Kidney (tissue), 22 donors: ENCODE measurements around the gene FBXL2. TPM values are rescaled to one million over a fixed set of nuclear protein-coding genes. Genes with fewer than 3 reads are reported as not detected.
A peak's percentile ranks its signal among the peaks of the same experiment; 100 is the strongest.

Experiments
- DNase-seq, 5 donors: peaks; one replicate each; pipeline ENCODE4 v3.0.0-alpha.2; 2013 to 2020
- FAIRE-seq: peaks from 2 replicates; lab custom pipeline; 2012; peaks lifted over from hg19 to GRCh38; lab: Jason Lieb, UNC
- H3K27ac ChIP-seq, 2 donors: one replicate each; pipeline ENCODE4 v1.7.0; 2013; ENCODE audit warnings: low read depth in 2 of 2, low read length in 2 of 2, inconsistent platforms in 1 of 2
- H3K27me3 ChIP-seq: one replicate; pipeline ENCODE4 v1.7.1; 2013; ENCODE audit warnings: low read length, inconsistent platforms; ENCODE audit not compliant: control insufficient read depth, insufficient read depth
- H3K36me3 ChIP-seq, 3 donors: one replicate each; pipeline versions ENCODE4 v1.7.0 to v1.7.1; 2013; ENCODE audit warnings: low read length in 3 of 3, control low read depth in 1 of 3, inconsistent platforms in 1 of 3; ENCODE audit not compliant: insufficient read depth in 3 of 3, control insufficient read depth in 2 of 3
- H3K4me1 ChIP-seq, 3 donors: one replicate each; pipeline versions ENCODE4 v1.7.0 to v1.7.1; 2013; ENCODE audit warnings: low read length in 3 of 3, inconsistent platforms in 1 of 3, low read depth in 1 of 3; ENCODE audit not compliant: control insufficient read depth in 2 of 3, insufficient read depth in 2 of 3
- H3K4me3 ChIP-seq, 3 donors: one replicate each; pipeline versions ENCODE4 v1.7.0 to v1.8.1; 2013; ENCODE audit warnings: low read length in 3 of 3, control low read depth in 1 of 3, inconsistent platforms in 1 of 3
- H3K9ac ChIP-seq, 3 donors: one replicate each; pipeline versions ENCODE4 v1.7.0 to v1.7.1; 2013; ENCODE audit warnings: low read length in 3 of 3, control low read depth in 1 of 3, inconsistent platforms in 1 of 3
- H3K9me3 ChIP-seq, 3 donors: one replicate each; pipeline versions ENCODE4 v1.7.0 to v1.7.1; 2013; ENCODE audit warnings: low read length in 3 of 3, control low read depth in 1 of 3, inconsistent platforms in 1 of 3; ENCODE audit not compliant: control insufficient read depth in 2 of 3, insufficient read depth in 1 of 3
- CTCF ChIP-seq: IDR thresholded peaks from 3 replicates; pipeline ENCODE4 v1.5.1; 2012; ENCODE audit warnings: mild to moderate bottlenecking, moderate library complexity, borderline replicate concordance; ENCODE audit not compliant: insufficient read depth; ENCODE audit errors: extremely low read depth
- intact Hi-C: fragments of 100-400 bp; cut with DNase I; formaldehyde crosslinking; loops from one replicate; pipeline ENCODE4 v1.11.1; 2022
- long read RNA-seq, 10 donors: library from polyadenylated mRNA in 1 of 10; unstranded in 1 of 10; transcript quantifications; one replicate each; pipeline ENCODE4 v2.0.0 and lab custom pipeline, GENCODE V29; 2021 to 2026
- polyA plus RNA-seq: library from polyadenylated mRNA; stranded (reverse); fragments of 350-450 nt; fragmentation: Illumina TruSeq; extraction: RNeasy Lipid Tissue Mini Kit (QIAGEN cat#74804); gene quantifications from one replicate; pipeline ENCODE4 v1.2.3, GENCODE V29; 2014; ENCODE audit warnings: low read depth, low replicate concordance; ENCODE audit not compliant: insufficient read depth
- total RNA-seq: library from RNA; stranded (reverse); fragmentation: NEBNext Ultra II Directional; extraction: Animal tissue kit (Norgen Biotek cat#: 25700); gene quantifications from one replicate; pipeline ENCODE4 v1.2.1, GENCODE V29; 2021
- donor health status: control.
- donor health status: control.
- donor health status: control.
- donor health status: control.
- donor health status: control.
- donor health status: DM: yes; HTN: yes; CAD: no.
- donor health status: Normal renal cell carcinoma (clear cell type).

FBXL2 gene
- 18.3 TPM for total RNA-seq
- polyA plus RNA-seq: 10.8 TPM
- long read RNA-seq, donor 1, partial matches to known transcripts: 0 of 5 reads
- long read RNA-seq, donor 1, other reads (novel, unspliced or antisense): 0 of 5 reads
- long read RNA-seq, donor 2, partial matches to known transcripts: 0 of 1 reads
- long read RNA-seq, donor 2, other reads (novel, unspliced or antisense): 0 of 1 reads
- long read RNA-seq, donor 3, partial matches to known transcripts: 0 of 3 reads
- long read RNA-seq, donor 3, other reads (novel, unspliced or antisense): 0 of 3 reads
- long read RNA-seq, donor 4, partial matches to known transcripts: 0 of 2 reads
- long read RNA-seq, donor 4, other reads (novel, unspliced or antisense): 0 of 2 reads
- long read RNA-seq, donor 5: 0 reads
- long read RNA-seq, donor 6, partial matches to known transcripts: 0 of 3 reads
- long read RNA-seq, donor 6, other reads (novel, unspliced or antisense): 0 of 3 reads
- long read RNA-seq, donor 7, transcript FBXL2-216 (15 exons, 3,847 nt): major isoform, 13 of 30 reads
- long read RNA-seq, donor 7, partial matches to known transcripts: 3 of 30 reads
- long read RNA-seq, donor 7, other reads (novel, unspliced or antisense): 13 of 30 reads
- long read RNA-seq, donor 8, partial matches to known transcripts: 5 of 9 reads
- long read RNA-seq, donor 8, other reads (novel, unspliced or antisense): 0 of 9 reads
- long read RNA-seq, donor 9, partial matches to known transcripts: 6 of 7 reads
- long read RNA-seq, donor 9, other reads (novel, unspliced or antisense): 0 of 7 reads
- long read RNA-seq, donor 10, partial matches to known transcripts: 0 of 4 reads
- long read RNA-seq, donor 10, other reads (novel, unspliced or antisense): 0 of 4 reads

GRCh38 chr3:33277193-33277882, at the start of gene FBXL2:
Gene FBXL2 (plus strand): TSS chr3:33277442. CDS start chr3:33277513, 71 bp downstream.
- intact Hi-C loops: no loop called here
- Histone ChIP-seq H3K4me3 (peak within 1 kb of the TSS; percentile 59 to 69 (median 67)), H3K9me3 (peaks cover 0 to under 1% (median 0%) of the 10 kb centered on the region in 3 donors), H3K27ac (no peak within 1 kb of the TSS), H3K27me3 (no peaks in the 10 kb centered on the region), H3K36me3 (no peaks in the 10 kb centered on the region), H3K9ac (peak within 1 kb of the TSS; percentile 46 to 52 (median 48)), H3K4me1 (peaks cover 0 to 2% (median 0%) of the 10 kb centered on the region in 3 donors)
- FAIRE-seq (no peak), DNase-seq (peak; percentile 89 to 94 (median 90))
- no peak for TF ChIP-seq CTCF

- Histone ChIP-seq H3K4me3 (no peak overlapping the region), H3K27ac (no peak overlapping the region), H3K36me3 (no peaks in the 10 kb centered on the region), H3K9me3 (no peaks in the 10 kb centered on the region), H3K9ac (no peak overlapping the region), H3K4me1 (no peaks in the 10 kb centered on the region), H3K27me3 (no peaks in the 10 kb centered on the region)
- peak in 1 of 5 donors; percentile 33 for DNase-seq
- intact Hi-C loops: no loop called here
- FAIRE-seq: no peak
- no peak for TF ChIP-seq CTCF
Observed at GRCh38 chr3:33229066-33229465, 48.2 kb upstream of the FBXL2 start.

- TF ChIP-seq CTCF: no peak
- peak in 1 of 5 donors; percentile 4 for DNase-seq
- no peak overlapping the region for H3K27ac ChIP-seq
- no peaks in the 10 kb centered on the region for H3K36me3 ChIP-seq
- no peaks in the 10 kb centered on the region for H3K27me3 ChIP-seq
- no peak overlapping the region for H3K4me3 ChIP-seq
- H3K9ac ChIP-seq: no peak overlapping the region
- H3K4me1 ChIP-seq: no peaks in the 10 kb centered on the region
- FAIRE-seq: no peak
- H3K9me3 ChIP-seq: no peaks in the 10 kb centered on the region
- intact Hi-C loops: no loop called here
Observed at GRCh38 chr3:33229947-33230346, 47.3 kb upstream of the FBXL2 start.
